Astrocyte of the spinal cord (primary cell): ENCODE data around the gene GUCA2A.
"Not testable (repeated sequence)": the region's sequence is repeated elsewhere in the genome, so short reads cannot be mapped to it uniquely, and the experiment has no call there.

Experiments
- DNase-seq: peaks from one replicate; pipeline ENCODE4 v3.0.0; 2011; ENCODE audit warnings: low read depth, low spot score
- H3K4me3 ChIP-seq: 2 replicates; pipeline ENCODE4 v1.5.1; 2011; ENCODE audit warnings: low read depth, mild to moderate bottlenecking, low read length, moderate library complexity
- CTCF ChIP-seq: IDR thresholded peaks from 2 replicates; pipeline ENCODE4 v1.5.1; 2012; ENCODE audit warnings: low read depth, mild to moderate bottlenecking, low read length, inconsistent platforms
- in situ Hi-C: cut with HindIII; loops from 2 replicates; pipeline ENCODE4 v1.10.0; 2017; ENCODE audit warnings: low sequenced_read_pairs

Gene GUCA2A

GRCh38 chr1:42164551-42165420 is at the start of gene GUCA2A:
TSS of gene GUCA2A (minus strand) at chr1:42164745. CDS start at chr1:42164712, 33 bp downstream.
- in situ Hi-C loops = no loop called here
- no peak within 1 kb of the TSS for H3K4me3 ChIP-seq
- DNase-seq = no peak
- no peak for TF ChIP-seq CTCF

GRCh38 chr1:42211224-42211623 is 46.7 kb upstream of the GUCA2A start:
- H3K4me3 ChIP-seq = no peak overlapping the region
- in situ Hi-C loops = no loop called here
- DNase-seq = no peak
- no peak for TF ChIP-seq CTCF

GRCh38 chr1:42210421-42211133 is 46.0 kb upstream of the GUCA2A start:
- in situ Hi-C loops = no loop called here
- no peak overlapping the region for H3K4me3 ChIP-seq
- no peak for DNase-seq
- TF ChIP-seq CTCF = no peak

- TF ChIP-seq CTCF = no peak
- no peak overlapping the region for H3K4me3 ChIP-seq
- in situ Hi-C loops = no loop called here
- DNase-seq = no peak
Observed at GRCh38 chr1:42209526-42210251, 45.1 kb upstream of the GUCA2A start.

- H3K4me3 ChIP-seq, in situ Hi-C loops, DNase-seq: not testable (repeated sequence)
Observed at GRCh38 chr1:42206930-42207329, 42.4 kb upstream of the GUCA2A start.

GRCh38 chr1:42206164-42206563 is 41.6 kb upstream of the GUCA2A start:
- in situ Hi-C loops = no loop called here
- no peak overlapping the region for H3K4me3 ChIP-seq
- TF ChIP-seq CTCF = no peak
- DNase-seq = no peak
